Activated CD8-positive, alpha-beta T cell treated with anti-CD3 and anti-CD28 coated beads for 36 hours (primary cell): ENCODE measurements around the gene LRRC8A. TPM values are rescaled to one million over a fixed set of nuclear protein-coding genes. Genes with fewer than 3 reads are reported as not detected.
"Not testable (repeated sequence)": the region's sequence is repeated elsewhere in the genome, so short reads cannot be mapped to it uniquely, and the experiment has no call there.

Experiments used
- ATAC-seq: fragments of 200-7000 bp; cut with Tn5 transposase; one replicate; pipeline ENCODE4 v1.10.0; 2021; ENCODE audit warnings: mild to moderate bottlenecking, moderate library complexity
- CTCF ChIA-PET: fragments of 350-600 bp; sonication (Branson Sonifier 250); formaldehyde crosslinking; loops from one replicate; lab custom pipeline; 2021; ENCODE audit warnings: antibody characterized with exemption; lab: Charles Lee
- POLR2A ChIA-PET: fragments of 350-600 bp; sonication (Branson Sonifier 250); formaldehyde crosslinking; loops from one replicate; lab custom pipeline; 2021; ENCODE audit warnings: antibody characterized with exemption; lab: Charles Lee
- DNase-seq: peaks from one replicate; pipeline ENCODE4 v3.0.0-alpha.2; 2020
- H3K27ac Mint-ChIP-seq: one replicate; pipeline ENCODE4 v1.8.0; 2021; ENCODE audit warnings: mild to moderate bottlenecking, mixed read lengths
- H3K27me3 Mint-ChIP-seq: one replicate; pipeline ENCODE4 v1.8.0; 2021; ENCODE audit warnings: mixed read lengths
- H3K36me3 Mint-ChIP-seq: one replicate; pipeline ENCODE4 v1.8.0; 2021; ENCODE audit warnings: low read depth, mixed read lengths
- H3K4me1 Mint-ChIP-seq: one replicate; pipeline ENCODE4 v1.8.0; 2021; ENCODE audit warnings: low read depth, mixed read lengths
- H3K4me3 Mint-ChIP-seq: one replicate; pipeline ENCODE4 v1.8.0; 2021; ENCODE audit warnings: mild to moderate bottlenecking, moderate library complexity, mixed read lengths
- H3K9me3 Mint-ChIP-seq: one replicate; pipeline ENCODE4 v1.8.0; 2021; ENCODE audit warnings: mixed read lengths
- CTCF ChIP-seq: fragments of 200-600 bp; IDR thresholded peaks from one replicate; pipeline ENCODE4 v1.8.0; 2022; ENCODE audit warnings: antibody characterized with exemption, mild to moderate bottlenecking
- intact Hi-C: fragments of 100-400 bp; cut with micrococcal nuclease; formaldehyde crosslinking; loops from one replicate; pipeline ENCODE4 v1.10.0; 2022
- total RNA-seq, 2 experiments: library from RNA; stranded (reverse); gene quantifications; one replicate each; pipeline ENCODE4 v1.2.3, GENCODE V29; 2021

Gene LRRC8A
- total RNA-seq, 2 experiments from 2014 or later, result 15.1 to 16.2 TPM

- ChIA-PET POLR2A (no interaction called here), CTCF (interaction anchor here (1.4 to 2.2 kb wide), 3 partner anchors 14 to 90 kb away, joined by 3 to 7 read pairs (median 7); partner anchors contain the start of gene ENDOG)
- H3K9me3 Mint-ChIP-seq, result no peaks in the 10 kb centered on the region
- DNase-seq (no peak), ATAC-seq (no peak)
- H3K4me3 Mint-ChIP-seq, result no peak overlapping the region
- intact Hi-C loops, result no loop called here
- no peaks in the 10 kb centered on the region for H3K4me1 Mint-ChIP-seq
- no peak overlapping the region for H3K27ac Mint-ChIP-seq
- no peaks in the 10 kb centered on the region for H3K27me3 Mint-ChIP-seq
- TF ChIP-seq CTCF, result no peak
- H3K36me3 Mint-ChIP-seq, result peaks cover 6% of the 10 kb centered on the region
Observed at GRCh38 chr9:128838338-128838737, 43.6 kb upstream of the LRRC8A start.

- ATAC-seq, result no peak
- ChIA-PET POLR2A (no interaction called here), CTCF (no interaction called here)
- intact Hi-C loops, result no loop called here
- H3K27ac Mint-ChIP-seq, result no peak overlapping the region
- no peak for DNase-seq
- H3K4me1 Mint-ChIP-seq, result no peaks in the 10 kb centered on the region
- no peak overlapping the region for H3K4me3 Mint-ChIP-seq
- TF ChIP-seq CTCF, result no peak
- no peaks in the 10 kb centered on the region for H3K27me3 Mint-ChIP-seq
- peaks cover 4% of the 10 kb centered on the region for H3K36me3 Mint-ChIP-seq
- no peaks in the 10 kb centered on the region for H3K9me3 Mint-ChIP-seq
Observed at GRCh38 chr9:128840524-128840923, 41.4 kb upstream of the LRRC8A start.

GRCh38 chr9:128841694-128842492 lies 40.0 kb upstream of the LRRC8A start:
- peaks cover 4% of the 10 kb centered on the region for H3K36me3 Mint-ChIP-seq
- no peaks in the 10 kb centered on the region for H3K9me3 Mint-ChIP-seq
- H3K27ac Mint-ChIP-seq, result no peak overlapping the region
- no peaks in the 10 kb centered on the region for H3K4me1 Mint-ChIP-seq
- no peak for TF ChIP-seq CTCF
- intact Hi-C loops, result no loop called here
- POLR2A ChIA-PET, result no interaction called here
- ATAC-seq, result no peak
- CTCF ChIA-PET, result interaction anchor here (1.8 kb wide), 1 partner anchor 86 kb away, joined by 5 read pairs; no protein-coding TSS in a partner anchor
- H3K27me3 Mint-ChIP-seq, result no peaks in the 10 kb centered on the region
- DNase-seq, result no peak
- no peak overlapping the region for H3K4me3 Mint-ChIP-seq

- H3K4me3 Mint-ChIP-seq, DNase-seq, ATAC-seq, intact Hi-C loops, H3K9me3 Mint-ChIP-seq, H3K27ac Mint-ChIP-seq, H3K27me3 Mint-ChIP-seq, H3K36me3 Mint-ChIP-seq, H3K4me1 Mint-ChIP-seq, CTCF ChIA-PET: not testable (repeated sequence)
- POLR2A ChIA-PET, result interaction anchor here (0.6 to 0.7 kb wide), 3 partner anchors 13 to 218 kb away, joined by 3 read pairs; no protein-coding TSS in a partner anchor
Observed at GRCh38 chr9:128843171-128843570, 38.8 kb upstream of the LRRC8A start.

- peaks cover 8% of the 10 kb centered on the region for H3K36me3 Mint-ChIP-seq
- CTCF ChIA-PET, result interaction anchor here (1.0 to 2.5 kb wide), 3 partner anchors 27 to 287 kb away, joined by 3 to 17 read pairs (median 6); partner anchors contain the start of gene ENDOG
- no peaks in the 10 kb centered on the region for H3K4me1 Mint-ChIP-seq
- TF ChIP-seq CTCF, result no peak
- POLR2A ChIA-PET, result no interaction called here
- no peak overlapping the region for H3K27ac Mint-ChIP-seq
- no peaks in the 10 kb centered on the region for H3K27me3 Mint-ChIP-seq
- no peak for ATAC-seq
- H3K9me3 Mint-ChIP-seq, result peaks cover 3% of the 10 kb centered on the region
- intact Hi-C loops, result no loop called here
- H3K4me3 Mint-ChIP-seq, result no peak overlapping the region
- DNase-seq, result no peak
Observed at GRCh38 chr9:128845186-128845931, 36.6 kb upstream of the LRRC8A start.
